GM18870 (cell line): Measurements from ENCODE around the gene PTGR3.

Source experiments
- ATAC-seq: cut with Tn5 transposase; IDR thresholded peaks from one replicate; pipeline ENCODE4 v1.9.1; 2021; ENCODE audit warnings: moderate library complexity; ENCODE audit not compliant: unreplicated experiment

Gene PTGR3

GRCh38 chr18:75209129-75209950 is at the start of gene PTGR3:
Gene PTGR3, minus strand, starts transcription at chr18:75209139. Its CDS starts 81 bp downstream, at chr18:75209058.
- ATAC-seq = peak; percentile 35

GRCh38 chr18:75257605-75258004 is 48.7 kb upstream of the PTGR3 start:
- no peak for ATAC-seq

DNA sequence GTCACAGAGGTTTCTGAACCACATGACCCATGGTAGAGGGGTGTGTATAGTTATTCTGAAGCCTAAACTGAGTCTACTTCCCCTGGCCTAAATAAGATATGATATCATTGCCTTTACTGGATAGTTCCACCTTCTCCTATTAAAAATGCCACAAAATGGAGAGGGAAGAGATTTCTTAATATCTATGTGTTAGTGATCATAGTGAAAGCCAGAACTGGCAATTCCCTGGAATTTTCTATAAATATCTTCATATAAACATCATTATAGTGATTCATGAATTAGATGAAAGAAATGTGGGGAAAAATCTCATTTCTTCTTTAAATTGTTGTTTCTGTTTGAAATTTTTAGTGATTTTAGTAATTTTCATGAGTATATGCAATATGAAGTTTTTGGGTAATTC is 47.4 kb upstream of the PTGR3 start:
- ATAC-seq = no peak

DNA sequence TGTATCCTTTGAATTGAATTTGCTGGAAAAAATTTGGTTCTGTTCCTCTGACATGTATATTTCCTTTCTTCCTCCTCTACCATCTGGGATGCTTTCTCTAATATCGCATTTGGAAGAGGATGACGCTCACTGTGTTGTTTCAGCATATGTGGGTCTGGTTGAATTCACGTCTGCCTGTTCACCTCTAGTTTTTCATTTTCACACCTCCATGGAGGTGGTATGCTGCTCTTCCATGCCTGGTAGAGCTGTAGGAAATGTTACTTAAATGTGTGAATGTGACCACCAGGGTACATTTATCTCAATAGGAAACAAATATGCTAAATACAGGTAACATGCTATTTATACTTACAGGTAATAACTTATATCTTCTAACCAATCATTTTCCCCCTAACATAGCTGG is 46.2 kb upstream of the PTGR3 start:
- no peak for ATAC-seq

DNA sequence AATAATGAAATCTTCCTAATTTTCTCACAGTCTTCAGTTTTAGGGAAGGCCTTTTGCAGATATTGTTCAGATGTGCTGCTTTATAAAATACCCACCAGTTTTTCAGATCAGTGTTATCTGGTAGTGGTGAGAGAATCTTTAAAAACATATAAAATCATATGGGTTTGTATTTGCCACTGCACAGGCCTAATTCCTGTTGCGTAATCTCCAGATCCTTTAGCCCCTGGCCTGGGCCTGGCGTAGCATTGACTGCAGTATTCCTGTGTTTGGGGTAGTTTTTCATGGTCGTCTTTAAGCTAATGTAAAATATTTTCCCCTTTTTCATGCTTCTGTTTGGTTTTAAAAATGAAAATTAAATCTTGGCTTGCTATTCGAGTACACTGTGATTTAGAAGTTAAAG is 44.8 kb upstream of the PTGR3 start:
- ATAC-seq = no peak

DNA sequence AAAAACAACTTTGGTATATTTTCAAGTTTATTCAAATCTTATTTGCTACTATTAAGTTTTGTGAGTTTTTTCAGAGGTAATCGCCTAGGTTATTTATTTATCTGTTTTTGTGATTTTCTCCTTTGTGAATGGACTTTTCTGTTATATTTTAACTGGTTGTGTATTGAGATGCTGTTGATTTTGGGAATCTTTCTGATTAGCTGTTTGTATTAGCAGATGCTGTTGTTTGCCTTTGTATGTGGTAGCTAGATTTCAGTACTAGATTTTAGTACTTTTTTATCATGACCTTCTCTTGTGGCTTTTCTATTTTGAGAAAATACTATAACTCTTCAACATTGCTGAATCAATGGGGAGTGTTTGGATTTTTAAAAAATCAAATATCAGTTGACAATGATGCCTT is 44.1 kb upstream of the PTGR3 start:
- no peak for ATAC-seq

DNA sequence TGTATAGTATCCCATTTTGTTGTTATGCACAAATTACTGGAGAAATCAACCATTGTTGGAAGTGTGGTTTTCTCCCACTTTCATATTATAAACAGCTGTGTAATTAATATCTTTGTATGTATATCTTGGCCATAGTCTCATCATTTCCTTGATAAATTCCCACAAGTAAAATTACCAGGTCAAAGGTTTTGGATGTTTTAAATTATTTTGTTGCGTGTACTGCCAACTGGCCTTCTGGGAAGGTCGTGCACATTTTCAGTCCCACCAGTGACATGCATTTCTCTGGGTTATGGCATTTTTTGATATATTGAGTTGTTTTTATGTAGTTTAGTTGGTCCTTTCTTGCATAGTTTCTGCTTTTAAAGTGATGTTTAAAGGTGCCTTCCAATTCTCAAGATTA is 43.2 kb upstream of the PTGR3 start:
- ATAC-seq = no peak

- no peak for ATAC-seq
These were observed 42.5 kb upstream of the PTGR3 start for GRCh38 chr18:75251466-75251865.

- no peak for ATAC-seq
These were observed 41.5 kb upstream of the PTGR3 start for GRCh38 chr18:75250471-75250821.

DNA sequence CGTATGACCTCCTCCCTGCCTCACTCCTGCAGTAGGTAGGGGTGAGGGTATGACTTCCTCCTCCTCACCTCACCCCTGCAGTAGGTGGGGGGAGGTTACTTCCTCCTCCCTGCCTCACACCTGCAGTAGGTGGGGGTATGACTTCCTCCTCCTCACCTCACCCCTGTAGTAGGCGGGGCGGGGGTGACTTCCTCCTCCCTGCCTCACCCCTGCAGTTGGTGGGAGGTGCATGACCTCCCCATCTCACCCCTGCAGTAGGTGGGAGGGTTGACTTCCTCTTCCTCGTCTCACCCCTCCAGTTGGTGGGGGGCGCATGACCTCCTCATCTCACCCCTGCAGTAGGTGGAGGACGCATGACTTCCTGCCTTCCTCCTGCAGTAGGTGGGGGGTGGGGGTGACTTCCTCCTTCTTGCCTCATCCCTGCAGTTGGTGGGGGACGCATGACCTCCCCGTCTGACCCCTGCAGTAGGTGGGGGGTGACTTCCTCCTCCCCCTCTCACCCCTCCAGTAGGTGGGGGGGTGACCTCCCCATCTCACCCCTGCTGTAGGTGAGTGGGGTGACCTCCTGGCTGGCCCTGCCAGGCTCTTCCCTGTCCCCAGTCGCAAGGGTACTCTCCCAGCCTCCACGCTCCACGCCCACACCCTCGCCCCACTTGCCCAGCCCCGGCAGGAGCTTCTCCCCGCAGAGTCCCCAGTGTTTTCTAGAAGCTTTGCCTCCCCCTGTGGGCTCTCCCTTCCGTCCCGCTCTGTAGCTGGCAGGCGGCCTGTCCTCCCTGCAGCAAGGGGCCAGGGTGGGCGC is 40.9 kb upstream of the PTGR3 start:
- no peak for ATAC-seq

GRCh38 chr18:75249175-75249518 is 40.2 kb upstream of the PTGR3 start:
- ATAC-seq = no peak

- no peak for ATAC-seq
These were observed 39.7 kb upstream of the PTGR3 start for GRCh38 chr18:75248426-75249174.

DNA sequence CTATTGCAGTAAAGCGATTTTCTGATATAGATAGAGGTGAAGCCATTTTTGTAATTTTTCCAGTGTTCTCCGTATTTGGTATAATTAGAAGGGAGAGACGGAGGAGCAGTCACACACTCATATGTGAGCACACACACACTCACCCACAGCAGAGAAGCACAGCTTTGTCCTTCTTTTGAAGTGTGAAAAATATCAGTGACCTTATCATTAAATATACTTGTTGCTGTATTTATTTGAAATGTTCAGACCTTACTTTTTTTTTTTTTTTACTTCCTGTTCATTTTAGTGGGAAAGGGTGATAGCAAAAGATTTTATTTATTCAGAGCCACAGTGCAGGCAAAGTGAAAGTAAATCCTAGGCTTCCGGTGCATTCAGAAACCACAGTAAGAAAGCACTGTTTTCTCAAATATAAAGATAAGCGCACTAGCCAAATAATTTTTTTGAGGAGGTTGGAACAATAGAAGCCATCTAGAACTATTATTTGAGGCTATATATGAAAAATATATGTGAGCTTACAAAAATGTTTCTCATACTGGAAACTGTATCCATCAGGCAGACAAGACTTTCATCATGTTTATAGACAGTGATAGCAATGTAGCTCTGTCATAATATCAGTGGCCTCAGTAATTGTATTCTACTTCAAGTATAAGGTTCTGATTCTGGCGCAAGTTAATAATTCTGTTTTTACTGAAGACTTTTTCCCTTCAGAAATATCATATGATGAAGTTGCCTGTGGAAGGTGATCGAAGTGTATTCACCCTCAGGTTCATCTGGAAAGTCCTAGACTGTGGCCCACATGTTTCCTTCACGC is 38.9 kb upstream of the PTGR3 start:
- ATAC-seq = peak; percentile 67

GRCh38 chr18:75246721-75247610 is 38.0 kb upstream of the PTGR3 start:
- ATAC-seq = no peak

GRCh38 chr18:75244351-75245313 is 35.7 kb upstream of the PTGR3 start:
- no peak for ATAC-seq

DNA sequence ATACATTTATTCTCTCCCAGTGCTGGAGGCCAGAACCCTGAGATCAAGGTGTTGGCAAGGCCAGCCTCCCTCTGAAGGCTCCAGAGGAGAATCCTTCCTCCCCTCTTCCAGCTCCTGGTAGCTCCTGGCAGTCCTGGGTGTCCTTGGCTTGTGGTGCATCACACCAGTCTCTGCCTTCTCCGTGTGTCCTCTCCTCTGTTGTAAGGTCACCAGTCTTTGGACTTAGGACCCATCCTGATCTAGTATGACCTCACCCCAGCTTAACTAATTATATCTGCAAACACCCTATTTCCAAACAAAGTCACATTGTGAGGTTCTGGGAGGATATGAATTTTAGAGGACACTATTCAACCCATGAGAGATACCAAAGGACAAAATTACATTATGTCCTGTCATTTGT is 32.8 kb upstream of the PTGR3 start:
- no peak for ATAC-seq

DNA sequence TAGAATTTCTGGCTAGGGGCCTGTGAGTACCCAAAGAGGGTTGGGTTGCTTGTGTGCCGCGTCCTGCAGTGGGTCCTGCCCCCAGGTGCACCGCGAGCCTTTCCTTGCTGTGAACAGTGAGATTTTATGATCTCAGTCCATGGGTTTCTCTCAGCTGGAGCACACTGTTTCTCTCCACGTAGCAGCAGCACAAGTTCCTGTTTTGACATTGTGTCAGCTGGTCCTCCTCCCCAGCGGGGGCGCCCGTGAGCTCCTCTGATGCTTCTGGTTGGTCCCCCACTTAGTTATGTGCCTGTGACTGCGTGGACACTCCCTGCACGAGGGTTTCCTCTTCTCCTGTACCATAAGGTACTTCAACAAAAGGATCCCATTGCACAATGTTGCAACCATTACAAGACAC is 31.5 kb upstream of the PTGR3 start:
- ATAC-seq = no peak

GRCh38 chr18:75238786-75239185 is 29.8 kb upstream of the PTGR3 start:
- ATAC-seq = no peak

- no peak for ATAC-seq
These were observed 29.2 kb upstream of the PTGR3 start for GRCh38 chr18:75238100-75238499.
